GM18498 (cell line): ENCODE results near the gene SAMD8.
"Not testable (repeated sequence)": the region's sequence is repeated elsewhere in the genome, so short reads cannot be mapped to it uniquely, and the experiment has no call there.

ENCODE experiments used
- ATAC-seq: cut with Tn5 transposase; IDR thresholded peaks from one replicate; pipeline ENCODE4 v1.9.1; 2021; ENCODE audit warnings: mild to moderate bottlenecking, moderate library complexity; ENCODE audit not compliant: unreplicated experiment

SAMD8 gene

GRCh38 chr10:75137533-75138438 lies 26.3 kb downstream of the SAMD8 start:
- no peak for ATAC-seq

GRCh38 chr10:75140246-75140645 lies 28.8 kb downstream of the SAMD8 start:
- ATAC-seq: no peak

- no peak for ATAC-seq
These were observed 31.9 kb downstream of the SAMD8 start for GRCh38 chr10:75143353-75143752.

- no peak for ATAC-seq
These were observed 34.1 kb downstream of the SAMD8 start for GRCh38 chr10:75145590-75145989.

- no peak for ATAC-seq
These were observed 35.3 kb downstream of the SAMD8 start for GRCh38 chr10:75146780-75147179.

- ATAC-seq: no peak
These were observed 39.2 kb downstream of the SAMD8 start for GRCh38 chr10:75150656-75151055.

GRCh38 chr10:75159519-75159918 lies 48.1 kb downstream of the SAMD8 start:
- ATAC-seq: no peak

GRCh38 chr10:75165684-75166622 lies 54.5 kb downstream of the SAMD8 start:
- peak; percentile 82 for ATAC-seq

- peak; percentile 34 for ATAC-seq
These were observed 55.1 kb downstream of the SAMD8 start for GRCh38 chr10:75166623-75166972.

GRCh38 chr10:75168275-75168674 lies 56.8 kb downstream of the SAMD8 start:
- ATAC-seq: no peak

- ATAC-seq: no peak
These were observed 58.8 kb downstream of the SAMD8 start for GRCh38 chr10:75170215-75170614.

GRCh38 chr10:75175046-75175445 lies 63.6 kb downstream of the SAMD8 start:
- no peak for ATAC-seq

- no peak for ATAC-seq
These were observed 64.6 kb downstream of the SAMD8 start for GRCh38 chr10:75176046-75176445.

GRCh38 chr10:75176736-75177135 lies 65.3 kb downstream of the SAMD8 start:
- no peak for ATAC-seq

GRCh38 chr10:75179657-75180177 lies 68.3 kb downstream of the SAMD8 start:
- ATAC-seq: no peak

- ATAC-seq: no peak
These were observed 69.1 kb downstream of the SAMD8 start for GRCh38 chr10:75180592-75180991.

GRCh38 chr10:75181073-75181472 lies 69.6 kb downstream of the SAMD8 start:
- ATAC-seq: no peak

- ATAC-seq: no peak
These were observed 74.9 kb downstream of the SAMD8 start for GRCh38 chr10:75186310-75186709.

GRCh38 chr10:75187961-75188426 lies 76.5 kb downstream of the SAMD8 start:
- ATAC-seq: no peak

- ATAC-seq: not testable (repeated sequence)
These were observed 77.1 kb downstream of the SAMD8 start for GRCh38 chr10:75188522-75188921.
